ACC112 (cell line): ENCODE data around the gene KREMEN1.

Experiments
- H2AFZ ChIP-seq: fragments of 200-600 bp; sonication (generic); one replicate; pipeline ENCODE4 v1.6.0; 2017; ENCODE audit warnings: antibody characterized with exemption, low read length; ENCODE audit not compliant: unreplicated experiment
- H3K27ac ChIP-seq: fragments of 200-600 bp; sonication (generic); 2 replicates; pipeline ENCODE4 v1.5.1; 2014; ENCODE audit warnings: low read depth, mild to moderate bottlenecking, antibody characterized with exemption, low read length, moderate library complexity
- H3K27me3 ChIP-seq: fragments of 200-600 bp; sonication (generic); 2 replicates; pipeline ENCODE4 v1.6.1; 2014; ENCODE audit warnings: mild to moderate bottlenecking, antibody characterized with exemption, low read length, moderate library complexity, mixed read lengths; ENCODE audit not compliant: insufficient read depth
- H3K36me3 ChIP-seq: fragments of 200-600 bp; sonication (generic); 2 replicates; pipeline ENCODE4 v1.6.1; 2016; ENCODE audit warnings: mild to moderate bottlenecking, antibody characterized with exemption, low read length, moderate library complexity, mixed read lengths; ENCODE audit not compliant: insufficient read depth
- H3K4me1 ChIP-seq: fragments of 200-600 bp; sonication (generic); one replicate; pipeline ENCODE4 v1.6.1; 2016; ENCODE audit warnings: low read length, mixed read lengths; ENCODE audit not compliant: insufficient read depth, unreplicated experiment, control insufficient read depth
- H3K4me3 ChIP-seq: fragments of 200-600 bp; sonication (generic); 2 replicates; pipeline ENCODE4 v1.5.1; 2014; ENCODE audit warnings: mild to moderate bottlenecking, low read depth, low read length
- H3K79me2 ChIP-seq: fragments of 200-600 bp; sonication (generic); one replicate; pipeline ENCODE4 v1.6.0; 2016; ENCODE audit warnings: low read length; ENCODE audit not compliant: control insufficient read depth, unreplicated experiment, insufficient read depth

KREMEN1 gene

DNA sequence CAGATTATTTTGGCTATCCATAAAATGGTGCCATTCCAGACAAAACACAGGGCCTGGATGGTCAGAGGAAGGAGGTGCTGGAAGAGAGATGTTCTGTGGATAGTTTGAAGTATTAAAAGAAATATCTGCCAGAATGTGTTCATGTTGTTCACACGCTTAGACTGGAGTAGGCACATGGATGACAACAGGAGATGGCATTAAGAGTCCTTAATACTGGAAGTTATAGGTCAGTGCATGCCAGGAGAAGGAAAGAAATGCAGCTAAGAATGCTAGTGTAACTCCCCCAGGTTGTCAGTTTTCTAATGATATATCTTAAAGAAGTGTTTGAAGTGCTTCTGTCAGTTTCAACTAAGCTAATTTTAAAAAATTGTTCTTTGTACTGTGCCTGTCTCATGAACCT is 20.2 kb downstream of the KREMEN1 start:
- no peak overlapping the region for H3K27ac ChIP-seq
- no peak overlapping the region for H2AFZ ChIP-seq
- no peaks in the 10 kb centered on the region for H3K27me3 ChIP-seq
- no peaks in the 10 kb centered on the region for H3K36me3 ChIP-seq
- peaks cover 8% of the 10 kb centered on the region for H3K4me1 ChIP-seq
- no peak overlapping the region for H3K4me3 ChIP-seq
- no peaks in the 10 kb centered on the region for H3K79me2 ChIP-seq

DNA sequence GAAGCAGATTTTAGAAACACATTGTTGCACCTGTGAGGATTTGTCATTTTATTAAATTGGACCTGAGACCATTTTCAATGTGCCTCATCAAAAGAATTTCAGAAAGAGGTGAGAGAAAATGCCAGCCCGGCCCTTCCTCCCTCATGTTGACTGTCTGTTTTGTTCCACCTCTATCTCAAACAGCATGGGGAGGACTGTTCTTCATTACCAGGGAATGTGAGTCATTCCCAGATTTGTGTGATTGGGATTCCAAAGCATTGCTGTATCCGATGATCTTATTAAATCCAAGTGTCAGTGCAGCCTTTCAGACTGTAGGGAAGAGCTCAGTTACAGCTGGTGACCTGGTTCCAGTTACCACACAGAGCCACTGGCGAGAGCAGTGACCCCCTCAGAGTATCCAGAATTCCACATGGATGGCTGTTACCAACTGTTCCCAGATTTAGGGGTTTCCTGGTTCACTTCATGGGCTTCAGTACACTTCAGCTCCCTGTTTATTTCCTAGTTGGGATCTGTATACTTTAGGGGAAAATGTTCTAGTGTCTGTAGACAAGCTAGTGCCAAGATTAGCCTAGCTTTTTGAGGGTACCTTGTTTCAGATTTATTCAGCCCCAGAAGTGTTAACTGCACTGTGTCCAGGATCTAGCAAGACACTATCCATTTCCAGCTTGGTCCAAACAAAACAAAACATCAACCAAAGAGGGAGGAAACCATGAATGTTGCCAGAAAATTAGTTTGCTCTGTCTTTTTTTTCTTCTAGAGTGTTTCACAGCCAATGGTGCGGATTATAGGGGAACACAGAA is 20.9 kb downstream of the KREMEN1 start:
- Histone ChIP-seq H3K4me1 (peaks cover 8% of the 10 kb centered on the region), H3K79me2 (no peaks in the 10 kb centered on the region), H3K4me3 (no peak overlapping the region), H3K27ac (no peak overlapping the region), H2AFZ (no peak overlapping the region), H3K36me3 (no peaks in the 10 kb centered on the region), H3K27me3 (no peaks in the 10 kb centered on the region)

GRCh38 chr22:29095459-29095858 is 22.6 kb downstream of the KREMEN1 start:
- Histone ChIP-seq H2AFZ (no peak overlapping the region), H3K4me1 (peaks cover 8% of the 10 kb centered on the region), H3K79me2 (no peaks in the 10 kb centered on the region), H3K36me3 (no peaks in the 10 kb centered on the region), H3K27me3 (no peaks in the 10 kb centered on the region), H3K27ac (no peak overlapping the region), H3K4me3 (no peak overlapping the region)

- Histone ChIP-seq H3K27ac (no peak overlapping the region), H3K4me1 (peaks cover 8% of the 10 kb centered on the region), H3K36me3 (no peaks in the 10 kb centered on the region), H2AFZ (no peak overlapping the region), H3K79me2 (no peaks in the 10 kb centered on the region), H3K27me3 (no peaks in the 10 kb centered on the region), H3K4me3 (no peak overlapping the region)
These were observed 24.2 kb downstream of the KREMEN1 start for GRCh38 chr22:29096736-29097669.

DNA sequence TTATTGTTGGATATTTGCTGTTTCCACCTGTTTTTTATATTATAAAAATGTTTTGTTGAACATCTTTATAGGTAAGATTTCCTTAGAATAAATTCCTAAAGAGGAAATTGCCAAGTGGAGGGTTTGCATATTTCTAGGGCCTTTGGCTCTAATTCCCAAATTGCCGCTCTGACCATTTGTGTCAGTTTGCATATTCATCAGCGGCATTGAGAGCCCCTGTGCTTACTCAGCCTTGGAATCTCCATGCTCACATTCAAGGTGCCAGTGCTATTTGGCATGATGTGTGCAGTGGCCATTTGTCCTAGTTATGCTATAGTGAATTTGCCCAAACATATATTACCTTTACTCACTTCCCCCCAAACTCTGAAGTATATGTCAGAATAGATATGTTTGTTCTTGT is 25.5 kb downstream of the KREMEN1 start:
- Histone ChIP-seq H3K4me3 (no peak overlapping the region), H3K79me2 (no peaks in the 10 kb centered on the region), H2AFZ (no peak overlapping the region), H3K36me3 (no peaks in the 10 kb centered on the region), H3K27me3 (no peaks in the 10 kb centered on the region), H3K27ac (no peak overlapping the region), H3K4me1 (peaks cover 8% of the 10 kb centered on the region)

DNA sequence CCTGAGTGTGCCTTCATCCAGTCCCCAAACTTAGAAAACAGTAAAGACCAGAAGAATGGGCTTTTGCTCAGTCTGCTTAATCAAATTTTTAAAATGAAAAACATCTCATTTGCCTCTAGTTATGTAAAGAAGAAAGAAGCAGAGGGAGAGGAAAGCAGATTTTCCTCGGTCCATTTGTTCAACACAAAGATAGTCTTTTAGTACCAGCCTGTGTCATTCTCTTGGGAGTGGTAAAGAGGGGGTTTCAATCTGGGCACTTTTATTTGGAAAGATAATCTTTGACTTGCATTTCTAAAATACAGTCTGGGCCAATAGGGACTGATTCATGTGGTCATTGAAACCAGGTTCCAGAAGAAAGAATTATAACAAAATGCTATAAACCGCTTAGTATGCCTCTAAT is 29.5 kb downstream of the KREMEN1 start:
- no peaks in the 10 kb centered on the region for H3K36me3 ChIP-seq
- H3K27ac ChIP-seq, result no peak overlapping the region
- no peak overlapping the region for H3K4me3 ChIP-seq
- no peak overlapping the region for H2AFZ ChIP-seq
- no peaks in the 10 kb centered on the region for H3K79me2 ChIP-seq
- H3K27me3 ChIP-seq, result no peaks in the 10 kb centered on the region
- H3K4me1 ChIP-seq, result no peaks in the 10 kb centered on the region

GRCh38 chr22:29103121-29103520 is 30.3 kb downstream of the KREMEN1 start:
- Histone ChIP-seq H3K79me2 (no peaks in the 10 kb centered on the region), H3K27me3 (no peaks in the 10 kb centered on the region), H3K36me3 (no peaks in the 10 kb centered on the region), H3K4me3 (no peak overlapping the region), H2AFZ (no peak overlapping the region), H3K4me1 (no peaks in the 10 kb centered on the region), H3K27ac (no peak overlapping the region)

- Histone ChIP-seq H3K79me2 (no peaks in the 10 kb centered on the region), H3K36me3 (no peaks in the 10 kb centered on the region), H3K27ac (no peak overlapping the region), H3K4me1 (no peaks in the 10 kb centered on the region), H3K27me3 (no peaks in the 10 kb centered on the region), H2AFZ (no peak overlapping the region), H3K4me3 (no peak overlapping the region)
These were observed 32.6 kb downstream of the KREMEN1 start for GRCh38 chr22:29105468-29105867.

GRCh38 chr22:29106839-29107238 is 34.0 kb downstream of the KREMEN1 start:
- no peak overlapping the region for H3K4me3 ChIP-seq
- no peaks in the 10 kb centered on the region for H3K4me1 ChIP-seq
- H3K79me2 ChIP-seq, result no peaks in the 10 kb centered on the region
- no peaks in the 10 kb centered on the region for H3K27me3 ChIP-seq
- H3K27ac ChIP-seq, result no peak overlapping the region
- no peaks in the 10 kb centered on the region for H3K36me3 ChIP-seq
- H2AFZ ChIP-seq, result no peak overlapping the region

- Histone ChIP-seq H3K79me2 (no peaks in the 10 kb centered on the region), H3K4me1 (no peaks in the 10 kb centered on the region), H3K27me3 (no peaks in the 10 kb centered on the region), H3K4me3 (no peak overlapping the region), H3K27ac (no peak overlapping the region), H2AFZ (no peak overlapping the region), H3K36me3 (no peaks in the 10 kb centered on the region)
These were observed 35.3 kb downstream of the KREMEN1 start for GRCh38 chr22:29108137-29108536.
